ENCODE measurements around the gene ERAP2.
A peak's percentile ranks its signal among the peaks of the same experiment; 100 is the strongest.
"Not testable (repeated sequence)": the region's sequence is repeated elsewhere in the genome, so short reads cannot be mapped to it uniquely, and the experiment has no call there.

ERAP2 gene

GRCh38 chr5:96873449-96873848, 2.9 kb upstream of the ERAP2 start:
- Histone ChIP-seq H3K27ac (ENCODE audit: poor library complexity, severe bottlenecking) (no peak overlapping the region), H3K27me3 (ENCODE audit: insufficient read depth, poor library complexity, severe bottlenecking) (no peaks in the 10 kb centered on the region), H3K4me1 (ENCODE audit: insufficient read depth, poor library complexity, severe bottlenecking) (peaks cover 7% of the 10 kb centered on the region), H3K36me3 (ENCODE audit: low read depth) (no peaks in the 10 kb centered on the region), H3K4me3 (ENCODE audit: severe bottlenecking) (no peak overlapping the region), H3K9me3 (ENCODE audit: severe bottlenecking) (no peaks in the 10 kb centered on the region)
- DNase-seq (ENCODE audit: low spot score) (no peak), ATAC-seq (ENCODE audit: low read depth) (no peak)
- TF ChIP-seq, protein P1, sequence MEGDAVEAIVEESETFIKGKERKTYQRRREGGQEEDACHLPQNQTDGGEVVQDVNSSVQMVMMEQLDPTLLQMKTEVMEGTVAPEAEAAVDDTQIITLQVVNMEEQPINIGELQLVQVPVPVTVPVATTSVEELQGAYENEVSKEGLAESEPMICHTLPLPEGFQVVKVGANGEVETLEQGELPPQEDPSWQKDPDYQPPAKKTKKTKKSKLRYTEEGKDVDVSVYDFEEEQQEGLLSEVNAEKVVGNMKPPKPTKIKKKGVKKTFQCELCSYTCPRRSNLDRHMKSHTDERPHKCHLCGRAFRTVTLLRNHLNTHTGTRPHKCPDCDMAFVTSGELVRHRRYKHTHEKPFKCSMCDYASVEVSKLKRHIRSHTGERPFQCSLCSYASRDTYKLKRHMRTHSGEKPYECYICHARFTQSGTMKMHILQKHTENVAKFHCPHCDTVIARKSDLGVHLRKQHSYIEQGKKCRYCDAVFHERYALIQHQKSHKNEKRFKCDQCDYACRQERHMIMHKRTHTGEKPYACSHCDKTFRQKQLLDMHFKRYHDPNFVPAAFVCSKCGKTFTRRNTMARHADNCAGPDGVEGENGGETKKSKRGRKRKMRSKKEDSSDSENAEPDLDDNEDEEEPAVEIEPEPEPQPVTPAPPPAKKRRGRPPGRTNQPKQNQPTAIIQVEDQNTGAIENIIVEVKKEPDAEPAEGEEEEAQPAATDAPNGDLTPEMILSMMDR (IDR thresholded peaks at IDR 0.05; ENCODE audit: poor library complexity, severe bottlenecking): no peak

- TF ChIP-seq, protein P1 (IDR thresholded peaks at IDR 0.05; ENCODE audit: poor library complexity, severe bottlenecking): no peak
- Histone ChIP-seq H3K27me3 (ENCODE audit: insufficient read depth, poor library complexity, severe bottlenecking) (no peaks in the 10 kb centered on the region), H3K27ac (ENCODE audit: poor library complexity, severe bottlenecking) (no peak overlapping the region), H3K9me3 (ENCODE audit: severe bottlenecking) (no peaks in the 10 kb centered on the region), H3K4me1 (ENCODE audit: insufficient read depth, poor library complexity, severe bottlenecking) (peaks cover 7% of the 10 kb centered on the region), H3K4me3 (ENCODE audit: severe bottlenecking) (no peak overlapping the region), H3K36me3 (ENCODE audit: low read depth) (no peaks in the 10 kb centered on the region)
- no peak for DNase-seq (ENCODE audit: low spot score)
- ATAC-seq (ENCODE audit: low read depth): no peak
Observed at GRCh38 chr5:96874631-96875030, 1.7 kb upstream of the ERAP2 start.

GRCh38 chr5:96875791-96876291, 459 bp upstream of the ERAP2 start:
- ATAC-seq (ENCODE audit: low read depth) (peak; percentile 6), DNase-seq (ENCODE audit: low spot score) (no peak)
- Histone ChIP-seq H3K4me1 (ENCODE audit: insufficient read depth, poor library complexity, severe bottlenecking) (peaks cover 7% of the 10 kb centered on the region), H3K27ac (ENCODE audit: poor library complexity, severe bottlenecking) (peak overlapping the region; percentile 53), H3K36me3 (ENCODE audit: low read depth) (no peaks in the 10 kb centered on the region), H3K4me3 (ENCODE audit: severe bottlenecking) (peak overlapping the region; percentile 38), H3K27me3 (ENCODE audit: insufficient read depth, poor library complexity, severe bottlenecking) (no peaks in the 10 kb centered on the region), H3K9me3 (ENCODE audit: severe bottlenecking) (no peaks in the 10 kb centered on the region)
- TF ChIP-seq, protein P1 (IDR thresholded peaks at IDR 0.05; ENCODE audit: poor library complexity, severe bottlenecking): no peak

DNA sequence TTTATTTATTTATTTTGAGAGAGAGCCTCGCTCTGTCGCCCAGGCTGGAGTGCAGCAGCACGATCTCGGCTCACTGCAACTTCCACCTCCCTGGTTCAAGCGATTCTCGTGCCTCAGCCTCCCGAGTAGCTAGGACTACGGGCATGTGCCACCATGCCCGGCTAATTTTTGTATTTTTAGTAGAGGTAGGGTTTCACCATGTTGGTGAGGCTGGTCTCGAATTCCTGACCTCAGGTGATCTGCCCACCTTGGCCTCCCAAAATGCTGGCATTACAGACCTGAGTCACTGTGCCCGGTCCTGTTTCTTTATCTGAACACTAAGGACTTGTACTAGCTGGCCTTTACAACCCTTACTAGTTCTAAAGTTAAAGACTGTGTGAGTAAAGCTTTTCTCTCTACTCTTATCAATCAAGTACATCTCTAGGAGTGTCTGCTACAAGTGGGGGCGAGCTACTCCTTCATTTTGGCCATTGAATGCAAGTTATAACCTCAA, 723 bp downstream of the ERAP2 start:
- Histone ChIP-seq H3K4me1 (ENCODE audit: insufficient read depth, poor library complexity, severe bottlenecking) (peaks cover 13% of the 10 kb centered on the region), H3K27ac (ENCODE audit: poor library complexity, severe bottlenecking) (peak overlapping the region; percentile 53), H3K4me3 (ENCODE audit: severe bottlenecking) (peak overlapping the region; percentile 38)
- peak; percentile 40 for ATAC-seq (ENCODE audit: low read depth)
- H3K36me3 ChIP-seq (ENCODE audit: low read depth); H3K9me3 ChIP-seq (ENCODE audit: severe bottlenecking); DNase-seq (ENCODE audit: low spot score); H3K27me3 ChIP-seq (ENCODE audit: insufficient read depth, poor library complexity, severe bottlenecking): not testable (repeated sequence)

DNA sequence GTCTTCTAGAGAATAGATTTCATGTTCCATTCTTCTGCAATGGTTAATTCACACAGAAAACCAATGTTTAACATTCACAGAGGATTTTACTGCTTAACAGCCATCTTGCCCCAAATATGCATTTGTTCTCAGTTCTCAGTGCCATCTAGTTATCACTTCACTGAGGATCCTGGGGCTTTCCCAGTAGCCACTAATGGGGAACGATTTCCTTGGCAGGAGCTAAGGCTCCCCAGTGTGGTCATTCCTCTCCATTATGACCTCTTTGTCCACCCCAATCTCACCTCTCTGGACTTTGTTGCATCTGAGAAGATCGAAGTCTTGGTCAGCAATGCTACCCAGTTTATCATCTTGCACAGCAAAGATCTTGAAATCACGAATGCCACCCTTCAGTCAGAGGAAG, 3.4 kb downstream of the ERAP2 start:
- Histone ChIP-seq H3K4me3 (ENCODE audit: severe bottlenecking) (no peak overlapping the region), H3K27ac (ENCODE audit: poor library complexity, severe bottlenecking) (peak overlapping the region; percentile 44), H3K4me1 (ENCODE audit: insufficient read depth, poor library complexity, severe bottlenecking) (peaks cover 16% of the 10 kb centered on the region), H3K9me3 (ENCODE audit: severe bottlenecking) (no peaks in the 10 kb centered on the region), H3K27me3 (ENCODE audit: insufficient read depth, poor library complexity, severe bottlenecking) (no peaks in the 10 kb centered on the region), H3K36me3 (ENCODE audit: low read depth) (peaks cover 7% of the 10 kb centered on the region; the same call in 1 of the 2 replicates)
- no peak for ATAC-seq (ENCODE audit: low read depth)
- TF ChIP-seq, protein P1 (IDR thresholded peaks at IDR 0.05; ENCODE audit: poor library complexity, severe bottlenecking): no peak
- DNase-seq (ENCODE audit: low spot score): no peak

Measured in RWPE2 (cell line).